NCI-H2081 (cell line): ENCODE measurements around the gene RABL6.
"Not testable (repeated sequence)": the region's sequence is repeated elsewhere in the genome, so short reads cannot be mapped to it uniquely, and the experiment has no call there.

Experiments
- DNase-seq, 2 experiments: peaks; one replicate each; lab custom pipeline; 2025; lab: John Stamatoyannopoulos, UW

Gene RABL6

DNA sequence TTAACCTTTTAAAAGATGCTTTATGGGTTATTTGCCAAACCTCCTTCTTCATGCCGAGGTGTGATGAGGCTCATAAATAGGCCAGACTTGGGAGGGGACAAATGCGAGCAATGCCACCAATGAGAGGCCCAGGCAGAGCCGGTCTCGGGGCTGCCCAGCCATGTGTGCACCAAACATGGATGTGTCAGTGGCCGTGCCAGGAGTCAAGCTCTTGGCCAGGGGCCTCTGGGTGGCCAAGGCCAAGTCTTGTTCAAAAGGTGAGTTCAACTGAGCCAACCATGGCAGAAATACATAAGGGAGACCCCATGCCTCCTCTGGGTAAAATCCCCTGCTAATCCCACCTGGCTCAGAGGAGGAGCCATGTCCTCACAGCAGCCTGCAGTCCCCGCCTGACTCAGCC is 32.6 kb upstream of the RABL6 start:
- no peak for DNase-seq

DNA sequence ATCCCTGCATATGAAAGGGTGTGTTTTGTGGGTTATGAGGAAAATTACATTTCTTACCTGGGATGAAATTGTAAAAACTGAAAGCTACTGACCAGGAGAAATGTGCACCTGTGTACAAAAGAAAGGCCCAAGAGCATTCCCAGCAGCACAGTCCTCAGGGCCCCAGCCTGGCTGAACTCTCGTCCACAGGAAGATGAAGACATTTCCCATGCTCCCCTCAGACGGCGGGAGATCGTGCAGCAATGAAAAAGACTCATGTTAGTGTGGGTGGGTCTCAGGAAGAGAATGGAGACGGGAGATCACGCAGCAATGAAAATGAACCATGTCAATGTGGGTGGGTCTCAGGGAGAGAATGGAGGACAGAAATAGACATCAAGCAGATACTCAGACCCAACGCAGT is 30.8 kb upstream of the RABL6 start:
- DNase-seq, result no peak

DNA sequence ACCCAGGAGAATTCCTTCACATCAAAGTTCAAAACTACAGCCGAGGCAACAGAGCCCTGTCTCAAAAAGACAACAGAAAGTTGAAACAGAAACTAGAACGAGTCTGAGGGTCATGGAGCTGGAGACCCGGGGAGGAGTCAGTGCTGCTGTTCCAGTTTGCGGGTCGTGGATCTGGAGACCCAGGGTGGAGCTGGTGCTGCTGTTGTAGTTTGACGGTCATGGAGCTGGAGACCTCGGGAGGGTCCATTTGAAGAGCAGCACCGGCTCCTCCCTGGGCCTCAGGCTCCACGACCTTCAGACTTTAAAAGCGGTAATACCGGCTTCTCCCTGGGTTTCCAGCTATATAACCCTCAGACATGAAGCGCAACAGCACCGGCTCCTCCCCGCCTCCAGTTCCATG is 30.4 kb upstream of the RABL6 start:
- DNase-seq, result no peak

DNA sequence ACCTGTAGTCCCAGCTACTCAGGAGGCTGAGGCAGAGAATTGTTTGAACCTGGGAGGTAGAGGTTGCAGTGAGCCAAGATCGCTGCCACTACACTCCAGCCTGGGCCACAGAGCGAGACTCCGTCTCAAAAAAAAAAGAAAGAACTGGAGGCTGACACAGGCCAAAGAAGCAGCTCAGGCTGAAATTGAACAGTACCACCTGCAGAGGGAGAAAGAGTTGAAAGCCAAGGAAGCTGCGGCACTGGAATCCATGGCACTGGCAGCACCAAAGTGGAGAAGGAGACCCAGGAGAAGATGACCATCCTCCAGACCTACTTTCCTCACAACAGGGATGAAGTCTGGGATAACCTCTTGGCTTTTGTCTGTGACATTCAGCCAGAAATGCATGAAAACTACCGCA is 27.9 kb upstream of the RABL6 start:
- DNase-seq, result no peak

DNA sequence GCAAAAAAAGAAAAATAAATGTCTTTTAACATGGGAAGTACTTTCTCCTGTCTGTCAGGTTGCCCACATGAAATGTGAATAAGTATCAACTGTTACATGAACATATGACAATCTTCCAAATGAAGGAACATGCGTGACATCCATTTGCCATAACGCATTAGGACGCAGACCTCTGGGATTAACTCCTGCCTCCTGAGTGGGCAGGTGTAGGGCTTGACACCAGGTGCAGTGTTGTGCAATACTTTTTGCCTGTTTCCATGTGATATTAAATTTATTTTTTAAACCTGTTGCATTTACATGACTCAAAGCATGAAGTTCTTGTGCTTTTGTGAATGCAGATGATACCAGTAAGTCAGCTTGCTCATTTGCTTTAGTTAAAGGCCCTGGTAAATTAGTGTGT is 25.3 kb upstream of the RABL6 start:
- no peak for DNase-seq

DNA sequence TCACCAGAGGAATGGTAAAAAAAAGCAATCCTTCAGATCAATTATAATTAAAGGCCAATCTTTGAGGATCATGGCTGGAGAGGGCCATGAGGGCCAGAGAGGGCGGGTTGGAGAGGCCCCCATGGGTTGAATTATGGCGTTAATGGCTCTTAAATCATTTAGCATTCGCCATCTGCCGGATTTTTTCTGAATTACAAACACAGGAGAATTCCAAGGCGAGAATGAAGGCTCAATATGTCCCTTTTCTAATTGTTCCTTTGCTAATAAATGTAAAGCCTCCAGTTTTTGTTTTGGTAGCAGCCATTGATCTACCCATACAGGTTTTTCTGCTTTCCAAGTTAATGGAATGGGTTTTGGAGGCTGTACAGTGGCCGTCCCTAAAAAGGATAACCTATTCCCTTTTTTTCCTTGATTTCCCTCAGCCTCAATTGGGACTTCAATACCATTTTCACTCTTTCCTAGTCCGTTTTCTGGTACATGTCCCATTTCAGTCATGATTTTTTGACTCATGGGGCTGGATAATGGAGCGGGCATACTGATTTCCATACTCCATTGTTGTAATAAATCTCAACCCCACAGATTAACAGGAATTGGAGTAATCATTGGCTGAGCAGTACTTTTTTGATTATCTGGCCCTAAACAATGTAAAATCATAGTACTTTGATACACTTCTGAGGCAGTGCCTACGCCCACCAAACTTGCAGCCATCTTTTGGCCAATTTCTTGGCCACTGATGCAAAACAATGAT is 23.3 kb upstream of the RABL6 start:
- peak; percentile 57 to 61 for DNase-seq

DNA sequence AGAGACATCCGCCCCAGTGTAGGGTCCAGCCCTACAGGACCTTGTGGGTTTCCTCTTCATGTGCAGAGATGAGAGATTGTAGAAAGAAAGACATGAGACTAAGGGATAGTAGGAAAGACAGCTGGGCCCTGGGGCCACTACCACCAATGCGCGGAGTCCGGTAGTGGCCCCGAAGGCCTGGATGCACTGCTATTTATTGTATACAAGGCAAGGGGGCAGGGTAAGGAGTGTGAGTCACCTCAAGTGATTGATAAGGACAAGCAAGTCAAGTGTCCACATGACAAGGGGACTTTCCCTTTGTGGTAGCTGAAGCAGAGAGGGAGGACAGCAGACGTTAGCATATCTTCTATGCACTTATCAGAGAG is 22.8 kb upstream of the RABL6 start:
- DNase-seq, result no peak

DNA sequence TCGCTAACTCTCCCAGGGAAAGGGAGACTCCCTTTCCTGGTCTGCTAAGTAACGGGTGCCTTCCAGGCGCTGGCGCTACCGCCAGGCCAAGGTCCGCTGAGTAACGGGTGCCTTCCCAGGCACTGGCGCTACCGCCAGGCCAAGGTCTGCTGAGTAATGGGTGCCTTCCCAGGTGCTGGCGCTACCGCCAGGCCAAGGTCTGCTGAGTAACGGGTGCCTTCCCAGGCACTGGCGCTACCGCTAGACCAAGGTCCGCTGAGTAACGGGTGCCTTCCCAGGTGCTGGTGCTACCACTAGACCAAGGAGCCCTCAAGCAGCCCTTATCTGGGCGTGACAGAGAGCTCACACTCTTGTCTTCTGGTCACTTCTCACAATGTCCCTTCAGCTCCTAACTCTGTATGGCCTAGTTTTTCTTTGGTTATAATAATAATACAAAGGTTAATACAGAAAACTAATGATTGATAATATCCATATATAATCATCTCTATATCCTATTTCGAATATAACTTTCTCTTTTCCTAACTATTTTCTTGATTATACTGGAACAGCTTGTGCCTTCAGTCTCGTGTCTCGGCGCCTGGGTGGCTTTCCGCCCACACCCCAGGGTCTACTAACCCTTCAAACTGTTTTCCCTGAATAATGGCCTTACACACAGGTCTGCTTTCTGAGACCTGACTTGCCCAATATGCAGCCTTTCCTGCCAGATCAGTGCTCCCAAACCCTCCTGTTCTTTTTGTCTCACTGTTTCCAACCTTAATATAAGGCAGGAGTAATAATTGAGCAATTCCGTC is 22.0 kb upstream of the RABL6 start:
- DNase-seq, result not testable (repeated sequence)

DNA sequence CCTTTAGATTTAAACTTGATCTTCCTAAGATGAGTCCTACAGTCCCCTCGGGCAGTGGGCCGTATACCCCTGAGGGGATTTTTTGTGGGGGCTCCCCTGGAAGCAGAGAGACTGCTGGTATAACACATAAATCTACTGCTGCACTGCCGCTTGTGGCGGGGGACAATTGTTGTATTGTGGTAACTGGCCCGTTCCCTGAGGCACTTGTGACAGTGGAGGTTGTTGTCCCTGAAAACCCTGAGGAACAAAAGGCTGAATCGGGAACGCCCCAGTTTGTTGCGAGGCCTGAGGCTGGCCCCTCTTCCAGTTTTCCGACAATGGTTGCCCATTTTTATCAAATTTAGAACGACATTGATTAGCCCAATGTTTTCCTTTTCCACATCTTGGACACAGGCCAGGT is 21.3 kb upstream of the RABL6 start:
- peak in 1 of 2 experiments; percentile 14 for DNase-seq

DNA sequence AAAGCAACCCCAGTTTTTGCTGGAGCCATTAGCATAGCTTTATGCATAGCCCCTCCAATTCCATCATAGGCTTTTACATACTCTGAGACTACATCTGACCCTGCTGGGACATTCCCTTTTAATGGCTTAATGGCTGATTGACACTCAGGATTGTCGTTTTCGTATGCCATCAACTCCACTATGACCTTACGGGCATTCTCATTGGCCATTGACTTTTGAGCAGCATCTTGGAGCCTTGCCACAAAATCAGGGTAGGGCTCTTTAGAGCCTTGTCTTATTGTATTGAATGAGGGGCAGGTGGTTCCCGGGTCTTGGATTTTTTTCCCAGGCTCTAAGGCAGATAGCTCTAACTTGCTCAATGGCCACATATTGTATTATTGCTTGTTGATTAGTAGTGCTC is 20.8 kb upstream of the RABL6 start:
- DNase-seq, result not testable (repeated sequence)

DNA sequence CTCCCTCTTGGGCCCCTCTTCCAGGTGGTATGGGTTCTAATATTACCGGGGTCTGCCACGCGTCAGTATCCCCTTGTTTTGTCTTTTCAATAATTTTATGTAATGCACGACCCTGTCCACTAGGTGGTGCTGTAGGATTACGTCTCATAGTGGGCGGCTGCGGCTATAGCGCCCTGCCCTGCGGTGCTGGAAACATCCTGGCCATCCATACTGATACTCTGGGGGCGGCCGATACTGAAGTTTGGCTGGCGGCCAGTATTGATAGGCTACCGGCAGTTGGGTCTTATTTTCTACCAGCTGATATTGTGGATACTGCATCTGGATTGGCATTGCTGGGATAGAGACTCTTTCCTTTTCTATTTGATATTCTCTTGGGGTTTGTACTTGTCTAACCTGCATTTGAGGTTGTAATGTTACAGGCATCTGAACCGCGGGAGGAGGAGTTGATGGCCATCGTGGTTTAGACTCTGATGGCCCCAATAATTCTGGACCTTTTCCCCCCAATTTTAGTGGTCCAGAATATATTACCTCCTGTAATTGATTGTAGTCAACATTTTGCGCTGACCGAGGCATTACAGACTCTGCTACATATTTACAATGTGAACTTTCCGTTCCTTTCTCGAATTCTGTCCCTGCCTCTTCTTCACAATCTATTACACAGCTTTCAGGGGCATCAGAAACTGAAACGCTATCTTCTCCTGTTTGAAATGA is 19.9 kb upstream of the RABL6 start:
- DNase-seq, result peak; percentile 70 to 75

DNA sequence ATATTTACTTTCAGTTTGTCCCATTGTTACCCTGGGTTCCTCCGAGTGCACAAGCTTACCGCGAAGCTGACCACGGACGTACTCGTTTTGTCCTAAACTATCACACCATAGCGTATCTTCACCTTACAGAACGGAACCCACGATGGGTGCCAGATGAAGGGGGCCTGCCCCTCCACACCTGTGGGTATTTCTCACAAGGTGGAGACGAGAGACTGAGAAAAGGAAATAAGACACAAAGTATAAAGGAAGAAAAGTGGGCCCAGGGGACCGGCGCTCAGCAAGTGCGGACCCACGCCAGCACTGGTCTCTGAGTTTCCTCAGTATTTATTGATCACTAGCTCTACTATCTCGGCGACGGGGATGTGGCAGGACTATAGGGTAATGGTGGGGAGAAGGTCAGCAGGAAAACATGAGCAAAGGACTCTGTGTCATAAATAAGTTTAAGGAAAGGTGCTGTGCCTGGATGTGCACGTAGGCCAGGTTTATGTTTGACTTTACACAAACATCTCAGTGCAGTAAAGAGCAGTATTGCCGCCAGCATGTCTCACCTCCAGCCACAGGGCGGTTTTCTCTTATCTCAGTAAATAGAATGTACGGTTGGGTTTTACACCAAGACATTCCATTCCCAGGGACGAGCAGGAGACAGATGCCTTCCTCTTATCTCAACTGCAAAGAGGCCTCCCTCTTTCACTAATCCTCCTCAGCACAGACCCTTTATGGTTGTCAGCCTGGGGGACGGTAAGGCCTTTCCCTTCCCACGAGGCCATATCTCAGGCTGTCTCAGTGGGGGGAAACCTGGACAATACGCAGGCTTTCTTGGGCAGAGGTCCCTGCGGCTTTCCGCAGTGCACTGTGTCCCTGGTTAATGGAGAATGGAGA is 18.9 kb upstream of the RABL6 start:
- DNase-seq, result not testable (repeated sequence)

DNA sequence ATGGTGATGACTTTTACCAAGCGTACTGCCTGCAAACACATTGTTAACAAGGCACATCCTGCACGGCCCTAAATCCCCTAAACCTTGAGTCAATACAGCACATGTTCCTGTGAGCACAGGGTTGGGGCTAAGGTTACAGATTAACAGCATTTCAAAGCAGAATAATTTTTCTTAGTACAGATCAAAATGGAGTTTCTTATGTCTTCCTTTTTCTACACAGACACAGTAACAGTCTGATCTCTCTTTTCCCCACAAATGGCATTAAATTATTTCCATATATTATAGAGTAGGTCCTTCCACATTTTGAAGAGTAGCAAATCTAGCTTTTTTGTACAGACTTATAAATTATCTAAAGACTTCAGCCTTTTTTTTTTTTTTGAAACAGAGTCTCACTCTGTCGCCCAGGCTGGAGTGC is 18.2 kb upstream of the RABL6 start:
- DNase-seq, result no peak

DNA sequence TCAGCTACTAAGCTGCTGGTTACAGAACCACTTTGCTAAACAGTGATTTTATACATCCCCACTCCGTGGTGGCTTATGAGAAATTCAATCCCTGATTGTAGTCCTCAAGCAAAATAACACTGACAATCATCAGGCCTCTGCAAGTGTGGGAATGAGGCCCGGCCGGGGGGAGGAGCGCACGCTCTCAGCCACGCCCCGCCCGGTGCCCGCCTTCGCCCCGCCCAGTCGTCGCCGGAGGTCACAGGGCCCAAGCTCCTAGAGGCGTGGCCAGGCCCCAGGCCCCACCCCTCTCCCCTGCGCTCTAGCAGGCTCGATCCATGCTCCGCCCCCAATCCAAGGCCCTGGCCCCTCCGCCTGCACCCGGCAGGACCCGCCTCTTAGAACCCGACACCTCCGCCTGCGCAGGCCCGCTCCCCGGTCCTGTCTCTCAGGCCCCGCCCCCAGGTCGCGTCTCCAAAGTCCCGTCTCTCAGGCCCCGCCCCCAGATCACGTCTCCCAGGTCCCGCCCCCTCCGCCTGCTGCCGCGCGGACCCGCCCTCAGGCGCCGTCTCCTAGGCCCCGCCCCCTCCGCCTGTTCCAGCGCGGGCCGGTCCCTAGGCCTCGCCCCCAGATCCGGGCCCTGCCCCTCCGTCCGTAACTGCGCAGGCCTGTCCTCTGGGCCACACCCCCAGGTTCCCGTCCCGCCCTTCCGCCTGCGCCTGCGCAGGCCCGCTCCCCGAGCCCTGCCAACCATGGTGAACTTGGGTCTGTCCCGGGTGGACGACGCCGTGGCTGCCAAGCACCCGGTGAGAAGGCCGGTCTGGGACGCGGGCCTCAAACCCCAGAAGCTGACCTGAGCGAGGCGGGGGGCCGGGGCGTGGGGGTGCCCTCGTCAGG is 16.9 kb upstream of the RABL6 start, which contains the start of gene TMEM141:
Gene TMEM141, plus strand, starts transcription at position 705 of the 876 bp plus-strand sequence. Its CDS starts 27 bp downstream, at position 732.
- peak; percentile 99 to 100 for DNase-seq

DNA sequence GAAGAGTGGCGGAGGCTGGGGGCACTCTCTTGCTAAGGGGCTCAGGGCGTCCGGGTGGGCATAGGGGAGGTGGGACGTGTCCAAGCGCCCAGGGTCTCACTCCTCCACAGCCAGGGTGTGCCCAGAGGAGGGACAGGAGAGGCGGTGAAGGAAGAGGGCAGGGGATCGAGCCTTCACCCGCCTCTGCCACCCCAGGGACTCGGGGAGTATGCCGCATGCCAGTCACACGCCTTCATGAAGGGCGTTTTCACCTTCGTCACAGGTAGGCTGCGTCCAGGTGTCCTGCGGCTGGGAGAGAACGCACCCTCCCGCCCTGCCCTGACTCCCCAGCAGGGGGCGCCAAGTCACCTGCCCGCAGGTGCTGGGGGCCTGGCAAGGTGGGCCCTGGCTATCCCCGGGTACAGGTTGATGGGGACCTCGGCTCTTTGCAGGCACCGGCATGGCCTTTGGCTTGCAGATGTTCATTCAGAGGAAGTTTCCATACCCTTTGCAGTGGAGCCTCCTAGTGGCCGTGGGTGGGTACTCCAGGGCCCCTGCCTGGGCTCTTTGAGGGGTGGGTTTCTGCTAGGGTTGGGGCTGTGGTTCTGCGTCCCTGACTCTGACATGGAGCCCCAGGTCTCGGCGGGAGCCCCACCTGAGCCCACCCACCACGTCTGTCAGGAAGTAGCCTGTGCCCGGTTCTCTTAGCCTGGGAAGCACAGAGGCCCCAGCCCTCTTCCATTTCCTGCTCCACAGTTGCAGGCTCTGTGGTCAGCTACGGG is 16.1 kb upstream of the RABL6 start:
- peak; percentile 56 to 60 for DNase-seq

DNA sequence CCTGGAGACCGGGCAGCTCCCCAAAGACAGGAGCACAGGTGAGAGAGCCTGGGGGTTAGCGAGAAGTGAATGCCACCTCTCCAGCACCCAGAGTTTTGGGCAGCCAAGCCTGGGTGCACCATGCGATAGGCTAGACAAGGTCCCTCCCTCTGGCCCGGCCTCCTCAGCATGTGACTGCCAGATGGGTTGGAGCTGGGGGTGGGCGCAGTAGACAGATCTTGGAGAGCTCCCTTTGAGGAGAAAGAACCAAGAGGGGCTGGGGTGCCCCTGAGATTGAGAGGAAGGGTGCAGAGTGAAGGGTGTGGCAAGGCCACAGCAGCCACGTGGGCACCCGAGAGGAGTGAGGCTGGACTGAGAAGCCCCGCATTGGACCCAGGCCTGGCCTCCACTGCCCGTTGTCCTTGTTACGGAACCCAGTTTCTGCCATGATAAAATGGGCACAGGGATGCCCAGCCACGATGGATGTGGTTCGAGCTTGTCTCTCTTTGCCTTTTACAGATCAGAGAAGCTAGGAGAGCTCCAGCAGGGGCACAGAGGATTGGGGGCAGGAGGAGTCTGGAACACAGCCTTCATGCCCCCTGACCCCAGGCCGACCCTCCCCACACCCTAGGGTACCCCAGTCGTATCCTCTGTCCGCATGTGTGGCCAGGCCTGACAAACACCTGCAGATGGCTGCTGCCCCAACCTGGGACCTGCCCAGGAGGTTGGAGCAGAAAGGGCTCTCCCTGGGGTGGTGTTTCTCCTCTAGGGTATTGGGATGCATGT is 15.2 kb upstream of the RABL6 start:
- DNase-seq, result no peak

DNA sequence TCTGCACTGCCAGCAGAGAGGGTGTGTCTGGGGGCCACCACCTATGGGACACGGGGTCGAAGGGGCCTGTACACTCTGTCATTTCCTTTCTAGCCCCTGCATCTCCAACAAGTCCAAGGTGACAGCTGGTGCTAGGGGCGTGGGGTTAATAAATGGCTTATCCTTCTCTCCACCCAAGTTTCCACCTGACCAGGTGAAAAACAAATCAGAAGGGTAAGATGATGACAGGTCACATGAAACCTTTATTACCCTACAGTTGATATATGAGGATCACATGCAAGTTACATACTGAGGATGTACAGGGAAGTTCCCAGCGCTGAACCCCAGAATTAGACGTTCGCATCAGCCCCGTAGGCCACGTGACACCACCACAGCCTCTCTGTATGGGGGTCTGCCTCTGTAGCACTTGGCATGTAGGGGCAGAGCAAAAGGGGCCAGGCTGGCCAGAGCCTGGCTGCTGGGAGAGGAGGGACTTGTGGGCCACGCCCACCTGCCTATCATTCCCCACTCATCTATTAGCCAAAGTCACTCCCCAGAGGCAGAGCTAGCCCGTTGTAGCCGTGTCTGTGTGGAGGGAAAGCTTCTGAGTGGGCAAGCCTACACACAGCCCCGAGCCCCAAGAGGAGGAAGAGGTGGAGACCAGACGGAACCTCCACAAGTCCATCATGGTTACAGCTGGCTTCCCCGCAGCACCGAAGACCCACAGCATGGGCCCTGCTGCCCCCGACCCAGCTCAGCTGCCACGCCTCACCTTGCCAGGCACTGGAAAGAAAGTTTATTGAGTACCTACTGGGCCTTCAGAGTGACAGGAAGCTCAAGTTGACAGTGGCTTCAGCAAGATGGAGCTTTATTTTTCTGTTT is 14.4 kb upstream of the RABL6 start:
- no peak for DNase-seq

DNA sequence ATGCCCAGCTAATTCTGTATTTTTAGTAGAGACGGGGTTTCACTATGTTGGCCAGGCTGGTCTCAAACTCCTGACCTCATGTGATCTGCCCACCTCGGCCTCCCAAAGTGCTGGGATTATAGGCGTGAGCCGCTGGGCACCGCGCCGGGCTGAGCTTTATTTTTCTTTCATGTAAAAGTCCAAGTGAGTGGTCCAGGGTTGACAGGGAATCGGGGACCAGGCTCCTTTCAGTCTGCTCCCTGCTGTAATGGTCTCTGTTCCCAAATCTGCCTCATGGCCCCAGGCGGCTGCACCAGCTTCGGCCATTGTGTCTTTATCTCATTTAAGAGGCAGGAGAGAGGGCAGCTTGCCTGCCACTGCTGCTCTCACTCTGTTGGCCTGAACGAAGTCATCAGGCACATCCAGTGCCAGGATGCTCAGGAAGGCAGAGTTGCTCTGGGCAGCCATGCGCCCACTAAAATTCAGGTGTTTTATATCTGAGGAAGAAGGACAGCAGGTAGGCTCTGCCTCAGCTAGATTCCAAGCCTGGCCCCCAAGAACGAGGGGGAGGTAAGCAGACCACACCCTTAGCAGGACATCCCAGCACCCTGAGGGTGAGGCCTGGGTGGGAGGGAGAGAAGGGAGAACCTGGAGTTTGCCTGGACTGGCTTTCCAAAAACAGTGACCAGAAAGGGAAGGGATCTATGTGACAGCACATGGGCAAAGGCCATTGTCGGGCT is 13.3 kb upstream of the RABL6 start:
- no peak for DNase-seq
